Uterus (tissue), 4 donors: Measurements from ENCODE around the gene NOX4. TPM values are rescaled to one million over a fixed set of nuclear protein-coding genes. Genes with fewer than 3 reads are reported as not detected.

Source experiments
- DNase-seq, 2 donors: peaks; one replicate each; pipeline ENCODE4 v3.0.0-alpha.2; 2019 to 2020
- H3K27ac ChIP-seq, 2 donors: fragments of 200-600 bp; sonication (generic); 1 replicate in 1 of 2; 2 replicates in 1 of 2; pipeline ENCODE4 v1.5.1; 2016 to 2018
- H3K27me3 ChIP-seq, 2 donors: fragments of 200-600 bp; sonication (generic); one replicate each; pipeline ENCODE4 v1.5.1; 2018 to 2019; ENCODE audit warnings: control low read depth in 1 of 2
- H3K36me3 ChIP-seq, 2 donors: fragments of 200-600 bp; sonication (generic); one replicate each; pipeline ENCODE4 v1.5.1; 2019; ENCODE audit warnings: control low read depth in 1 of 2
- H3K4me1 ChIP-seq, 2 donors: fragments of 200-600 bp; sonication (generic); one replicate each; pipeline ENCODE4 v1.5.1; 2018 to 2019; ENCODE audit warnings: control low read depth in 1 of 2
- H3K4me3 ChIP-seq, 2 donors: fragments of 200-600 bp; sonication (generic); 1 replicate in 1 of 2; 2 replicates in 1 of 2; pipeline ENCODE4 v1.5.1; 2018 to 2019; ENCODE audit warnings: mild to moderate bottlenecking in 1 of 2
- H3K9me3 ChIP-seq, 2 donors: fragments of 200-600 bp; sonication (generic); one replicate each; pipeline ENCODE4 v1.5.1; 2019; ENCODE audit warnings: control low read depth in 1 of 2
- POLR2A ChIP-seq, 2 donors: fragments of 450-650 bp; IDR thresholded peaks; one replicate each; pipeline ENCODE4 v1.6.1; 2016; ENCODE audit warnings: antibody characterized with exemption in 2 of 2, mild to moderate bottlenecking in 1 of 2, moderate library complexity in 1 of 2
- intact Hi-C: fragments of 100-400 bp; cut with DNase I; formaldehyde crosslinking; loops from one replicate; pipeline ENCODE4 v1.15.1; 2023; ENCODE audit warnings: low total_unique reads
- total RNA-seq, 4 donors: library from RNA; depleted of rRNA in 3 of 4; stranded (reverse); fragments of >200 nt in 3 of 4; gene quantifications; one replicate each; pipeline versions ENCODE4 v1.1.0 to v1.2.4, GENCODE V29; 2014 to 2023
- TF ChIP-seq, protein P1 (sequence below), 4 experiments: fragments of 200-600 bp in 2 of 4; fragments of 450-650 bp in 2 of 4; sonication (generic) in 2 of 4; IDR thresholded peaks; one replicate each; pipeline ENCODE4 v1.5.1; 2016 to 2019; ENCODE audit warnings: antibody characterized with exemption in 4 of 4, mild to moderate bottlenecking in 2 of 4, moderate library complexity in 1 of 4
- donor health status: DM: yes; HTN: yes; CAD: no.

NOX4 gene
- total RNA-seq, 4 donors from 2014 or later, result 12.3 to 58.4 (median 27.9) TPM

DNA sequence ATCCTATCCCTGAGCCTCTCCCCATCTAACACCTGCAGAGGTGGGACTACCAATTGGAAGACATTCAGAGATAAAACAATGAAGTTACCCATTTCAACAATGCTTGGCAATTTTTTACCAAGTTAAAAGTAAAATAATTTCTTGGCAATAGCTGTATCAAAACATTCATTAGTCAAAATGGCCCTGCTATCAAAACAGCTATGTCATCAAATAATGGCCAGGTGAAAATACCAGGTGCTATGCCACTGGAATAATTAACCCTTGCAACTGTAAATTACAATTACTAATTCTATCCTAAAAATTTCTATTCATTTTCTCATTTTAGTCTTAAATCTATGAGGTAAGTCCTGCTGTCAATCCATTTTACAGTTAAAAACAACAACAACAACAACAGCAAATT, 43.3 kb downstream of the NOX4 start:
- no peak for DNase-seq
- H3K27me3 ChIP-seq, result no peaks in the 10 kb centered on the region
- H3K27ac ChIP-seq, result no peak overlapping the region
- TF ChIP-seq, protein P1, sequence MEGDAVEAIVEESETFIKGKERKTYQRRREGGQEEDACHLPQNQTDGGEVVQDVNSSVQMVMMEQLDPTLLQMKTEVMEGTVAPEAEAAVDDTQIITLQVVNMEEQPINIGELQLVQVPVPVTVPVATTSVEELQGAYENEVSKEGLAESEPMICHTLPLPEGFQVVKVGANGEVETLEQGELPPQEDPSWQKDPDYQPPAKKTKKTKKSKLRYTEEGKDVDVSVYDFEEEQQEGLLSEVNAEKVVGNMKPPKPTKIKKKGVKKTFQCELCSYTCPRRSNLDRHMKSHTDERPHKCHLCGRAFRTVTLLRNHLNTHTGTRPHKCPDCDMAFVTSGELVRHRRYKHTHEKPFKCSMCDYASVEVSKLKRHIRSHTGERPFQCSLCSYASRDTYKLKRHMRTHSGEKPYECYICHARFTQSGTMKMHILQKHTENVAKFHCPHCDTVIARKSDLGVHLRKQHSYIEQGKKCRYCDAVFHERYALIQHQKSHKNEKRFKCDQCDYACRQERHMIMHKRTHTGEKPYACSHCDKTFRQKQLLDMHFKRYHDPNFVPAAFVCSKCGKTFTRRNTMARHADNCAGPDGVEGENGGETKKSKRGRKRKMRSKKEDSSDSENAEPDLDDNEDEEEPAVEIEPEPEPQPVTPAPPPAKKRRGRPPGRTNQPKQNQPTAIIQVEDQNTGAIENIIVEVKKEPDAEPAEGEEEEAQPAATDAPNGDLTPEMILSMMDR (IDR thresholded peaks at IDR 0.05), result no peak
- TF ChIP-seq POLR2A (IDR thresholded peaks at IDR 0.05), result no peak
- H3K4me1 ChIP-seq, result no peaks in the 10 kb centered on the region
- H3K36me3 ChIP-seq, result no peaks in the 10 kb centered on the region
- no peaks in the 10 kb centered on the region for H3K9me3 ChIP-seq
- no peak overlapping the region for H3K4me3 ChIP-seq
- intact Hi-C loops, result no loop called here

DNA sequence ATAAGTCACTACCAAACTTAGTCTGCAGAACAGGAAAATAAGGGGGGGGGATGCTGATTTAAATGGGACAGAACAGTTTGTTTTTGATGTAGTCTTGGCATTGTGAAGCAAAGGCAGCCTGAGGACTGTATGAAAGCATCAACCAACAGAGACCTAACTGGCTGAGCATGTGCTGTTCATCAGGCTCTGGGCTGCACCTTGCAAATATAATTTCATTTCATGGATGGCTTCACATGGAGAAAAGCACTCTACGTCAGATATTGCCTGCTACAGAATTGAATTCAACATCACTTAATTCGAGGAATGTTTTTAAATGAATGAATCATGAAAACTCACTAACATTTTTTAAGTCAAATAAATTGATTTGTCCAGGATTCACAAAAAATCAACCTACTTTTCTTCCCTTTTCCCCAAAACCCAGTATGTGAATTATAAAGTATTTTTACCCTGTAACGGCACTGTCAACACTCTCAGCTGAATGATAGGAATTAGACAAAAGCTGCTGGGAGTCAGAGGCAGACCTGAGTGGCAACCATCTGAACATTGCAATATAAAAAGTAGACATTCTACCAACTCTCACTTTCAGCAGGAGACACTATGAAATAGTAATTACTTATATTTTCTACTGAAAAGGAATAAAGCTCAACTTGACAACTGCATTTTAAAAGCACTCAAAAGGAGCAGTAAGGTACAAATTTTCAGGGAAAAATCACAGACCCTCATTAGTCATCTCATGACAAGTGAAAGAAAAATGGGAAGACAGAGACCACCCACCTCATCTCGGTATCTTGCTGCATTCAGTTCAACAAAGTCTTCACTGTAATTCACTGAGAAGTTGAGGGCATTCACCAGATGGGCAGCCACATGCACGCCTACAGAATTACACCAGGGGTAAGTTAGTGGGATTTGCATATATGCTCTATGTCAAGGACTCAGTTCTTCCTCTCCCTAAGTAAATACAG, 47.5 kb downstream of the NOX4 start:
- Histone ChIP-seq H3K27ac (no peak overlapping the region), H3K4me3 (no peak overlapping the region), H3K36me3 (no peaks in the 10 kb centered on the region), H3K9me3 (no peaks in the 10 kb centered on the region), H3K4me1 (no peaks in the 10 kb centered on the region), H3K27me3 (no peaks in the 10 kb centered on the region)
- TF ChIP-seq, protein P1 (IDR thresholded peaks at IDR 0.05), result no peak
- TF ChIP-seq POLR2A (IDR thresholded peaks at IDR 0.05), result no peak
- intact Hi-C loops, result no loop called here
- DNase-seq, result no peak

DNA sequence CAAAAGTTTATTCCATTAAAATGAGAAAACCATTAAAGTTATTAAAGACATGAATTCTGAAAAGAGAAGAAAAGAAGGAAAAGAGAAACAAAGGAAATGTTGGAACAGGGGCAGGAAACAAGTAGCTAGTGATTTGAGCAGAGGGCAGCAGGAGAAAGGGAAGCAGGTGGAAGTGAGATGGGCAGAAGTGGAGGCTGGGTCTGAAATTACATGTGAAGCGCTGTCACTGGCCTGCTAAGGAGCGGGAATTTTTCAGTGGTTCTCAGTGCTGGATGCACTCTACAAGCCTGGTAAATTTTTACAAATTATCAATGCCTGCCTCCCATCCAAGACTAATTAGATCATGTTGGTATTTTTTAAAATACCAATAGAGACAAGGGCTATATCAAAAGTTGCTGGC, 48.4 kb downstream of the NOX4 start:
- H3K27ac ChIP-seq, result no peak overlapping the region
- DNase-seq, result no peak
- H3K4me1 ChIP-seq, result no peaks in the 10 kb centered on the region
- no peak overlapping the region for H3K4me3 ChIP-seq
- TF ChIP-seq, protein P1 (IDR thresholded peaks at IDR 0.05), result no peak
- no peak for TF ChIP-seq POLR2A (IDR thresholded peaks at IDR 0.05)
- H3K27me3 ChIP-seq, result no peaks in the 10 kb centered on the region
- intact Hi-C loops, result no loop called here
- no peaks in the 10 kb centered on the region for H3K9me3 ChIP-seq
- no peaks in the 10 kb centered on the region for H3K36me3 ChIP-seq

DNA sequence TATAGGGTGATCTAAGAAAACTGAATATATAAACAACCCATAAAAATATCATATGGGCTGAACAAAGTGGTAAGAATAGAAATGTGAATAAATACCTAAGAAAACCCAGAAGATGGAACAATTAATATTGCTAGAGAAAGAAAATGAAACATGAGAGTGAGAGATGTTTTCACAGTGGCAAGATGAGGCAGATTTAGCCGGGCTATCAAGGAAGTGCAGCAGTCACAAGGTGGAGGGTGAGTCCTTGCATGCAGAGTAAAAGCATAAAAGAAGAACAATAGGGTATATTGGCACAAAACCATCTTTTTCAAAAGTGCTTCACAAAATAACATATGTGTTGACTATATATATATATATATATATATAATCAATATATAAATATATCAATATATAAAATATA, 49.6 kb downstream of the NOX4 start:
- Histone ChIP-seq H3K9me3 (no peaks in the 10 kb centered on the region), H3K4me3 (no peak overlapping the region), H3K36me3 (no peaks in the 10 kb centered on the region), H3K4me1 (no peaks in the 10 kb centered on the region), H3K27ac (no peak overlapping the region), H3K27me3 (no peaks in the 10 kb centered on the region)
- DNase-seq, result no peak
- intact Hi-C loops, result no loop called here
- no peak for TF ChIP-seq POLR2A (IDR thresholded peaks at IDR 0.05)
- TF ChIP-seq, protein P1 (IDR thresholded peaks at IDR 0.05), result no peak

DNA sequence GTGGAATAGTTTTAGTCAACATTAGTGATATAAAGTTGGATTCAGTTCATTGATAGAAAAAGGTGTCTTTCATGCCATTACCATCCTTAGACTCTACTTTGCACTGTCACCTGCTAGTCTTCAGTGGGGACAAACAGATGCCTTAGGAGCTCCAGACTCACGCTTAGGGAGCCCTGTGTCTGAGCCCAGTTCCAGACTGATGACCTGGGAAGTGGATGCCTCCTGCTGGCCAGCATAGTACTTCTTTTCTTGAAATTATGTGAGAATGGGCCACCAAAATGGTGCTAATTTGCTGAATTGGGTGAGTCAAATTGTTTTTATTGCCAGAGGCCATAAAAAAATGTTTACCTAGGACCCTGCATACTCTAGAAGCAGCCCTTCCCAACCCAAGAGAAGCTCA, 53.9 kb downstream of the NOX4 start:
- no peaks in the 10 kb centered on the region for H3K36me3 ChIP-seq
- no peaks in the 10 kb centered on the region for H3K27me3 ChIP-seq
- no peaks in the 10 kb centered on the region for H3K4me1 ChIP-seq
- DNase-seq, result no peak
- TF ChIP-seq, protein P1 (IDR thresholded peaks at IDR 0.05), result no peak
- no peak for TF ChIP-seq POLR2A (IDR thresholded peaks at IDR 0.05)
- H3K4me3 ChIP-seq, result no peak overlapping the region
- intact Hi-C loops, result no loop called here
- no peaks in the 10 kb centered on the region for H3K9me3 ChIP-seq
- H3K27ac ChIP-seq, result no peak overlapping the region
